Prostate gland (tissue), 2 donors: ENCODE results near the gene LCN15.

Source experiments
- POLR2A ChIP-seq: fragments of 450-650 bp; IDR thresholded peaks from one replicate; pipeline ENCODE4 v1.6.1; 2016; ENCODE audit warnings: antibody characterized with exemption, mild to moderate bottlenecking
- TF ChIP-seq, protein P1 (sequence below), 4 experiments: fragments of 200-600 bp in 2 of 4; fragments of 450-650 bp in 2 of 4; sonication (generic) in 2 of 4; IDR thresholded peaks; 1 replicate in 3 of 4; 2 replicates in 1 of 4; pipeline ENCODE4 v1.5.1; 2016 to 2019; ENCODE audit warnings: antibody characterized with exemption in 4 of 4, mild to moderate bottlenecking in 2 of 4, moderate library complexity in 2 of 4

DNA sequence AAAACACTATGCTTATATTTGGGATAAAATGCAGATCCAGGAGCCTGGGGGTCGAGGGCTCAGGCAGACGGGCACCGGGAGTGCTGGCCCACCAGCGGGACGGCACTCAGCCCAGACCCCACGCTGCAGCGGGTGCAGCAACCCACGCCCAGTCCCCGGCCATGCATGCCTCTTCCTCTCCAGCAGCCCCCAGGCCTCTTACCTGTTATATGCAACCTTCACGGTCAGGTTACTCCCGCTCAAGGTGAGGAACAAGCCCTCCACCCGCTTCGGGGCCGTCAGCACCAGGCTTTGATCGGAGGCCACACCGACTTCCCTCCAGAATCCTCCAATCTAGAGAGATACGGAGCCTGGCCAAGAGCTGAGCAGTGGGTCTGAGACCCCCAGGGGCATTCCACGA is 7.5 kb downstream of the LCN15 start:
- TF ChIP-seq POLR2A: no peak
- TF ChIP-seq, protein P1, sequence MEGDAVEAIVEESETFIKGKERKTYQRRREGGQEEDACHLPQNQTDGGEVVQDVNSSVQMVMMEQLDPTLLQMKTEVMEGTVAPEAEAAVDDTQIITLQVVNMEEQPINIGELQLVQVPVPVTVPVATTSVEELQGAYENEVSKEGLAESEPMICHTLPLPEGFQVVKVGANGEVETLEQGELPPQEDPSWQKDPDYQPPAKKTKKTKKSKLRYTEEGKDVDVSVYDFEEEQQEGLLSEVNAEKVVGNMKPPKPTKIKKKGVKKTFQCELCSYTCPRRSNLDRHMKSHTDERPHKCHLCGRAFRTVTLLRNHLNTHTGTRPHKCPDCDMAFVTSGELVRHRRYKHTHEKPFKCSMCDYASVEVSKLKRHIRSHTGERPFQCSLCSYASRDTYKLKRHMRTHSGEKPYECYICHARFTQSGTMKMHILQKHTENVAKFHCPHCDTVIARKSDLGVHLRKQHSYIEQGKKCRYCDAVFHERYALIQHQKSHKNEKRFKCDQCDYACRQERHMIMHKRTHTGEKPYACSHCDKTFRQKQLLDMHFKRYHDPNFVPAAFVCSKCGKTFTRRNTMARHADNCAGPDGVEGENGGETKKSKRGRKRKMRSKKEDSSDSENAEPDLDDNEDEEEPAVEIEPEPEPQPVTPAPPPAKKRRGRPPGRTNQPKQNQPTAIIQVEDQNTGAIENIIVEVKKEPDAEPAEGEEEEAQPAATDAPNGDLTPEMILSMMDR (IDR thresholded peaks at IDR 0.05): no peak
